Measurements from ENCODE around the gene NFIA.

GRCh38 chr1:61327436-61327835 is 245.1 kb downstream of the NFIA start:
- TF ChIP-seq CTCF (IDR thresholded peaks at IDR 0.05) (no peak), POLR2A (IDR thresholded peaks at IDR 0.05; ENCODE audit: low read depth) (no peak), EP300 (IDR thresholded peaks at IDR 0.05) (no peak)

Data from esophagus muscularis mucosa (tissue), 4 donors.